Activated CD8-positive, alpha-beta memory T cell treated with anti-CD3 and anti-CD28 coated beads for 36 hours (primary cell): Measurements from ENCODE around the gene FAM83C. TPM values are rescaled to one million over a fixed set of nuclear protein-coding genes. Genes with fewer than 3 reads are reported as not detected.
"Not testable (repeated sequence)": the region's sequence is repeated elsewhere in the genome, so short reads cannot be mapped to it uniquely, and the experiment has no call there.

Experiments used
- CTCF ChIA-PET: fragments of 350-600 bp; sonication (Branson Sonifier 250); formaldehyde crosslinking; loops from one replicate; lab custom pipeline; 2021; ENCODE audit warnings: antibody characterized with exemption; lab: Charles Lee
- POLR2A ChIA-PET: fragments of 350-600 bp; sonication (Branson Sonifier 250); formaldehyde crosslinking; loops from one replicate; lab custom pipeline; 2021; ENCODE audit warnings: antibody characterized with exemption; lab: Charles Lee
- total RNA-seq, 2 experiments: library from RNA; stranded (reverse); gene quantifications; one replicate each; pipeline ENCODE4 v1.2.3, GENCODE V29; 2021

FAM83C gene
- total RNA-seq, 2 experiments from 2014 or later = not detected

DNA sequence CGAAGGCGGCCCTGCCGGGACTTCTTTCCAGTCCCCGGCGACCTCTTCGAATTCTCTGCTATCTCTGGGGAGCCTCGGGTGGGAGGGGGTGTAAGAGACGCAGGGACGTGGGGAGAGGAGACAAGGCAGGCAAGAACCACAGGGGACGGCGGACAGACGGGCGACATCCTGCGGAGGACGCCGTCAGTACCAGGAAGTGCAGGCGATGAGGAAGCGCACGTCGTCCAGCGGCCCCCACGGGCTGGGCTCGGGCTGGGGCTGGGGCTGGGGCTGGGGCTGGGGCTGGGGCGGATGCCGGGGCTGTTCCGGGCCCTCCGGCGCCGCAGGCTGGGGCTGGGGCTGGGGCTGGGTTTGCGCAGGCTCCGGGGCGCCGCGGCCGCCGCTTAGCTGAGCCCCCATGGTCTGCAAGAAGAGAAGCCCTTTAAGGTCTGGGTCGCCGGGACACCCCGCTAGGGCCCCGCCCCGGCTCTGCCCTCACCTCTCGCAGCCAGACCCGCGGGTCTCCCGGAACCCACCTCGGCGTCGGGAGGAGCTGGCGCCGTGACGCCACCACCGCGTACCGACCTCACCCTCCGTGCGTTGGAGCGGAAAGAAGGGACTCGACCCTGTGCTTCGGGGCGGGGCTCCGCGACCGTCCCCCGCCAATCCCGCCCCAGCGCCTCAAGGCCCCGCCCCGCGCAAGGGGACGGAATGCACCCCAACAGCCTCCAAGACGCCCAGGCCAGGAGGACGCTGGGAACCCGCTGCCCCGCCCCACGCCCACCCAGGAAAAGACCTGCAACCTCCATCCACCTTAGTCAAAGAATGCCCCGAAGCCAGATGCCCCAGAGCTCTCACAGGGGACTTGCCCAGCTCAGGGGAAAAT lies 14.5 kb downstream of the FAM83C start, which contains the start of gene MMP24OS:
Gene MMP24OS (minus strand): TSS at position 592 of the 865 bp plus-strand sequence. CDS start 193 bp downstream, at position 399.
- POLR2A ChIA-PET = interaction anchor here (0.5 to 1.2 kb wide), 12 partner anchors 10 to 609 kb away, joined by 3 to 6 read pairs (median 4); partner anchors contain the start of gene EDEM2
- CTCF ChIA-PET = interaction anchor here (0.7 to 1.6 kb wide), 6 partner anchors 9 to 169 kb away, joined by 3 to 7 read pairs (median 4); no protein-coding TSS in a partner anchor

DNA sequence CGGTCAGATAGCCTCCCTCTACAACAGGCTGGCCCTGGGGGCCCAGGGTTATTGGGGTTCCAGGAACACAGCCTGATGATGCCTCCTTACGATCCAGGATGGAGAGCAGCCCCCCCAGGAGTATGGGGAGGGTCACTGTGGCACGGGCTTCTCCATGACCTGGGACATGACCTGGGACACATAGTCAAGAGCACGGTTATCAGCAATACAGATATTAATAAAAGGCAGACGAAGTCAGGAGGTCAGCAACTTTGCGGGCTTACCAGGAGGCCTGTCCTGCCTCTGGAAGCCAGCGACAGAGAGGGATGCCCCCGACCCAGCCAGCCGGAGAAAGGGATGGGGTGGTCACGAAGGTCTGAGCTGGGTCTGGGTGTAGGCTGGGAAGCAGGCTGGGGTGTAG lies 15.1 kb downstream of the FAM83C start:
- ChIA-PET CTCF (interaction anchor here (1.2 to 1.6 kb wide), 5 partner anchors 7 to 170 kb away, joined by 3 to 7 read pairs (median 4); partner anchors contain the start of gene EIF6), POLR2A (interaction anchor here (0.5 to 1.4 kb wide), 5 partner anchors 10 to 287 kb away, joined by 3 to 5 read pairs (median 4); partner anchors contain the start of gene EDEM2)

DNA sequence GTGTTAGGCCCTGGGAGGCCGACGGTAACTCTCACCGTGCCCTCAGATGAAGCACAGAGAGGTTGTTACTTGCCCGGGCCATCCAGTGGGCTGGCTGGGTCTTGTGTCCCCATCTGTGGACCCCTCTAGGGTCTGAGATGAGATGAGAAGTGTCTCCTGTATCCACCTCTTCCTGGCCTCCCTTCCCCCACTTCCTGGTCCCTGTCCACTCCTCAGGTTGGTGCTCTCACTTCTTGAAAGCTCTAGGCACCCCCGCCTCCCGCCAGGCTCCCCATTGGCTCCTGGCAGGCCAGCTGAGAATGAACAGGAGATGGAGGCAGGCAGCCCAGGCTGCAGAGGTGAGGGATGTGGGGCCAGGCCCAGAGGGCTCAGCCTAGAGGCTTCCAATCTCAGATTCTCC lies 15.8 kb downstream of the FAM83C start:
- CTCF ChIA-PET = interaction anchor here (1.2 to 1.4 kb wide), 3 partner anchors 8 to 171 kb away, joined by 3 to 4 read pairs (median 4); partner anchors contain the start of gene EIF6
- POLR2A ChIA-PET = interaction anchor here (1.4 kb wide), 1 partner anchor 29 kb away, joined by 3 read pairs; no protein-coding TSS in a partner anchor

DNA sequence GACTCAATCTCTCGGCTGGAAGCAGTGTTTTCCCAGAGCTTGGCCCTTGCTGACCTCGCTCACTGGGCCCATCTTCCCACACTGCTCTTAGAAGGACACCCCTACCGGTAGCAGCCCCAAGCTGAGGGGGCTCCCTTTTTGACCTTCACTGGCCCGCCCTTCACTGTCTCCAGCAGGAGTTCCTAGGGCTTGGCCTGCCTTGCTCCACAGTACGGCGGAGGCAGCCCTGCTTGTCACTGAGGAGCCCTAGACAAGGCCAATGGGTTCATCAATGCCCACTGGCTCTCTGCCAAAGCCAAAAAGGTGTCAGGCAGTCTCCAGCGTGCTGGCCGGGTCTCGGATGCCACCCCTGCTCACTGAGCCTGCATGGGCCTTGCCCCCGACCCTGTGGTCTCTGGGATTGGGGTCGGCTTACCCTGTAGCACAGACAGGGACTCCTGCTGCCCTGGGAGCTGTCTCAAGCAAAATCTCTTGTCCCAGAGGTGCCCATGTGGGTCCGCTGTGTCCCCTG lies 16.4 kb downstream of the FAM83C start:
- POLR2A ChIA-PET = interaction anchor here (1.4 kb wide), 1 partner anchor 30 kb away, joined by 3 read pairs; no protein-coding TSS in a partner anchor
- CTCF ChIA-PET = interaction anchor here (1.4 to 2.0 kb wide), 3 partner anchors 9 to 171 kb away, joined by 4 to 6 read pairs (median 4); partner anchors contain the start of gene EIF6

DNA sequence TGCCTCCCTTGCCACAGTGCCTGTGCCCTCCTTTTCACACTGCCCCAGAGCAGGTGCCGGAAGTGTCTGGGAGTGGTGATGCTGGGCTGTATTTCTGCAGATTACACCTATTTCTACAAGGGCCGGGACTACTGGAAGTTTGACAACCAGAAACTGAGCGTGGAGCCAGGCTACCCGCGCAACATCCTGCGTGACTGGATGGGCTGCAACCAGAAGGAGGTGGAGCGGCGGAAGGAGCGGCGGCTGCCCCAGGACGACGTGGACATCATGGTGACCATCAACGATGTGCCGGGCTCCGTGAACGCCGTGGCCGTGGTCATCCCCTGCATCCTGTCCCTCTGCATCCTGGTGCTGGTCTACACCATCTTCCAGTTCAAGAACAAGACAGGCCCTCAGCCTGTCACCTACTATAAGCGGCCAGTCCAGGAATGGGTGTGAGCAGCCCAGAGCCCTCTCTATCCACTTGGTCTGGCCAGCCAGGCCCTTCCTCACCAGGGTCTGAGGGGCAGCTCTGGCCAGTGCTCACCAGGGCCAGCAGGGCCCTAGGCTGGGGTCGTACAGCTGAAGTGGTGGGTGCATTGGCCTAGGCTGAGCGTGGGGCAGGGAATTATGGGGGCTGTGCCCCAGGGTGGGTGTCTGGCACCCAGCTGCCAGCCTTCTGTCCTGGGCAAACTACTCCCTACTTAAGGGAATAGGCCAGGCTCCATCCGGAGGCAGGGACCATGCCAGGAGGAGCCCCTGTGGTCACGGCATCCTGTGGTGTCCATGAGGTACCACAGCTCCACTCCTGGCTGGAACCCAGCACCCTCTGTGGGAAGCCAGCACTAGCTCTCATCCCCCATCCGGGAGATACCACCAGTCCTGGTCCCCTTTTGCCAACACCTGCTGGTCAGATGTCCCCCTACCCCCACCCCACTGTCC lies 17.8 kb downstream of the FAM83C start:
- ChIA-PET POLR2A (interaction anchor here (0.6 kb wide), 1 partner anchor 10 kb away, joined by 3 read pairs; the partner anchor contains the start of gene EIF6), CTCF (interaction anchor here (2.0 kb wide), 2 partner anchors 10 to 29 kb away, joined by 5 to 6 read pairs; partner anchors contain the start of gene EIF6)

DNA sequence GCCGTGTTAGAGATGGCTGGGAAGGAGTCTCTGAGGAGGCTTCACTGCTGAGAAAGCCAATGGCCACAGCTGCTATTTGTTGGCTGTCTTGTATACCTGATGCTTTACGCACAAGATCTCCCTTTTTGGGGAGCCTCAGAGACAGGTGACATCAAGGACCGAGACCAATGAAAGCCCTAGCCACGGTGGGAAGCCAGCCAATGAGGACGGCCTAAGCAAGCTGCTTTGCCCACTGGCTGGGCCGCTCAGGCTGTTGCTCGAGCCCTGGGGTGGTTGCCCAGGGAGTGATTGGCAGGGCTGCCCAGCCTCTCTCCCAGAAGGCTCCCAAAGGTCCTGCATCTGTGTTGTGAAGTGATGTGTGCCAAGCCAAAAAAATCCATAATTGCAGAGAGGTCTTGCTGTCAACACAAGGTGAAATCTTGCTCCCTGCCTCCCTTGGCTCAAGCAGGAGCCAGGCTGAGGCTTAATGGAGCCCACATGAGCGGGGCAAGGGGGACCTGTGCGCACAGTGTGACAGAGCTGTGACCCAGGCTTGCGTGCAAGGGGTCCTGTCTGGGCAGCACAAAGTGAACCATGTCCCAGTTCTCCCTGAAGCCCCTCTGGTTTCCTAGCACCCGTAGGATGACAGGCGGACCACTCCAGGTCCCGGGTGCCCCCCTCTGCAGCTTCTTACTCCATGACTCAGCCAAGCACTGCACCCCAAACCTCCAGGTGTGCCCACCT lies 18.6 kb downstream of the FAM83C start:
- ChIA-PET POLR2A (no interaction called here), CTCF (interaction anchor here (0.7 to 2.0 kb wide), 3 partner anchors 11 to 31 kb away, joined by 3 to 6 read pairs (median 5); partner anchors contain the start of gene EIF6)

DNA sequence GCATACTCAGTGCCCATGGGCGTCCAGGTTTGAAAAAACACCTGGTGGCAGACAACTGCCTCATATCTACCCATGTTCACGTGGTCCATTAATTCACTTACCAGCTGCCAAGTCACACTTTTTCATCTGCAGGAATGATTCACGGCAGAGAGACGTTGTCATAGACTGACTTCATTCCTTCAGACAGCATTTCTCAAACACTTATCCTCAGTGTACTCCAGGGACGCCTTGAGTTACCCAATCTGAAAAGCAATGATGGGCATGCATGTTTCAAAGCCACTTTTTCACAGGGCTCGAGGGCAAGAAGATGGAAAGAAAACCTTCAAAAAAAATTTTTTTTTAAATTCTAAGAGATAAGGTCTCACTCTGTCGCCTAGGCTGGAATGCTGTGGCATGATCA lies 20.3 kb downstream of the FAM83C start:
- ChIA-PET POLR2A (no interaction called here), CTCF (interaction anchor here (1.3 kb wide), 1 partner anchor 176 kb away, joined by 3 read pairs; no protein-coding TSS in a partner anchor)

DNA sequence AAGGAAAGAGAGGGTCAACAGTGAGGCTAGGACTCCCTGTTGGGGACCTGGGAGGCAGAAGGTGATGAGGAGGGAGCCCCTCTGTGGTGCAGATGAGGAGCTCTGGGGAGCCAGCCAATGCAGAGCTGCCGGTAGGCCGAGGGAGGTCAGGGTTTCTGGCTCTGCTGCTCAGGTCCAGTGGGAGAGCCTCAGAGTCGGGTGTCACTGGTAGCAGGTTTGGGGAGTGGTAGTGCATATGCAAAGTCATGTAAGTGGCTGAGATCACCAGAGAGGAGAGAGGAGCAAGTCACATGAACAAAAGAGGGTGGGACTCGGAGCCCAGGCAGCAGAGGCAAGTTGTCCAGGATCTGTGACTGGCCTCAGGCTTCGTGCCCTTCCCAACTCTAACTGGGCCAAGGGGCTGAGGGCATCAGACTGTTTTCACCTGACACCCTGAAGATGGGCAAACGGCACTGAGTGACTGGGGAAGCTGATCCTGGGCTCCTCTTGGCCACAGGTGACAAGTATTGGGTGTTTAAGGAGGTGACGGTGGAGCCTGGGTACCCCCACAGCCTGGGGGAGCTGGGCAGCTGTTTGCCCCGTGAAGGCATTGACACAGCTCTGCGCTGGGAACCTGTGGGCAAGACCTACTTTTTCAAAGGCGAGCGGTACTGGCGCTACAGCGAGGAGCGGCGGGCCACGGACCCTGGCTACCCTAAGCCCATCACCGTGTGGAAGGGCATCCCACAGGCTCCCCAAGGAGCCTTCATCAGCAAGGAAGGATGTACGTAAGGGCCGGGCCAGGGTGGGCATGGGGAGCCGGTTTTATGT lies 20.9 kb downstream of the FAM83C start:
- CTCF ChIA-PET = no interaction called here
- POLR2A ChIA-PET = no interaction called here

DNA sequence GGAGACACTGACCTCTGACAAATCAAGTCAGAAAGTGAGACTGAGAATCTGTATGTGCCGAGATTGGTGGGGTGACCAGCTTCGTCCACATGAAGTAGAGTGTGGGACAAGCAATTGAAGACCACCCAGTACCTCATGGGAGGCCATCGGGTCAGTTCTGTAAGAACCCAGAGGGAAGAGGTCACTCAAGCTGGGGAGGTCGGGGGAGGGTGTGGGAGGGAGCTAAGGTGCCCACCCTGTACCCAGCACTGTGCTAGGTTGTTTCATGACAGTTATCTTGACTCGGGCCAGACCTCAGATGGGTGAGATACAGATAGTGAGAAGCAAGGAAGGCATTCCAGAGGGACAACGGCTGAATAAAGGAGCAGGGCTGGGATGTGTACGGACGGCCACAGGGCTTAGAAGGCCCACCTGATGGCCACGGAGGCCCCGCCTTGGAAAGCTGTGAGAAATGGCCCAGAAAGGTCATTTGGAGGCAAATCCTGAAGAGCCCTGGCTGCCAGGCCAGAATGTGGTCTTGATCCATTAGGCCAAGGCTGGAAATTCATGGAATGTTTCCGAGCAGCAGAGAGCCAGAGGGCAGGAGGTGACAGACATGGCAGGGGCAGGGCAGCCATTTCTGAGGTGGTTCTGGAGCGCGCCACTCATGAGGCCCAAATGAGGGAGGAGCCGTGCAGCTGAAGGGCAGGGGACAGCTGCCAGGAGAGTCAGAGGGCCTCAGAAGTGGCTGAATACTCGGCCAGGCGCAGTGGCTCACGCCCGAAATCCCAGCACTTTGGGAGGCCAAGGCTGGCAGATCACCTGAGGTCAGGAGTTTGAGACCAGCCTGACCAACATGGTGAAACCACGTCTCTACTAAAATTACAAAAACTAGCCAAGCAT lies 22.0 kb downstream of the FAM83C start:
- ChIA-PET CTCF (interaction anchor here (0.8 to 1.4 kb wide), 2 partner anchors 7 to 14 kb away, joined by 6 to 7 read pairs; partner anchors contain the start of gene MMP24OS), POLR2A (no interaction called here)

DNA sequence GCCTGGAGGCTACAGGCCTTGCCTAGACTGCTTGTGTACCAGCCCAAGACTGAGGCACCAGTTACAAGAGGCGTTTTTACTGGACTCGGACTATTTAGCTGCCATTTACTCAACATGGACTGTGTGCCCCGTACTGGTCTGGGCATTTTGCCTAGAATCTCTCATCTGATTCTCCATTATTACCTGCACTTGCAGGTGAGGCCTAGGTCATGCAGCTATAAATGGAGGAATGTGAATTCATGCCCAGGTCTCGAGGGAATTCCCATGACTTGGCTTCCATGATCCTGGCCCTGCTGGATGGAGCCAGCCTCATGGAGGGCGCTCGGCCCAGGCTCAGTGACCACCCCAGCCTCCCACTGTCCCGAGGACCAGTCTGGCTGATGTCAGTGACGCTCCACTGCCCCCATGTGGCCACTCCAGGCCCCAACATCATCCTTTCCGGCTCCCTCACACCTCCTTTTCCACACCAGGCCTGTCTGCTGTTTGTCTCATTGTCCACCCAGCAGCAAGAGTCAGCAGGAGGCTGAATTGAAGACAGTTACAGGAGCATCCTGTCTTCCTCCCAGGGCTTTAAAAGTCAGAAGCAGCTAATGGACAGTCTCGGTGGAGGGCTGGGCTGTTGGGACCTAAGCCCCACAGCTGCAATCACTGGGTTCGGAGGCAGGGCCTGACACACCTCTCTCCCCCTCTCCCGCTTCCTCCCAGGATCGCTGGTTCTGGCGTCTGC lies 23.0 kb downstream of the FAM83C start:
- ChIA-PET POLR2A (no interaction called here), CTCF (interaction anchor here (0.6 to 1.7 kb wide), 8 partner anchors 8 to 502 kb away, joined by 3 to 7 read pairs (median 4); partner anchors contain the start of gene MMP24OS)

DNA sequence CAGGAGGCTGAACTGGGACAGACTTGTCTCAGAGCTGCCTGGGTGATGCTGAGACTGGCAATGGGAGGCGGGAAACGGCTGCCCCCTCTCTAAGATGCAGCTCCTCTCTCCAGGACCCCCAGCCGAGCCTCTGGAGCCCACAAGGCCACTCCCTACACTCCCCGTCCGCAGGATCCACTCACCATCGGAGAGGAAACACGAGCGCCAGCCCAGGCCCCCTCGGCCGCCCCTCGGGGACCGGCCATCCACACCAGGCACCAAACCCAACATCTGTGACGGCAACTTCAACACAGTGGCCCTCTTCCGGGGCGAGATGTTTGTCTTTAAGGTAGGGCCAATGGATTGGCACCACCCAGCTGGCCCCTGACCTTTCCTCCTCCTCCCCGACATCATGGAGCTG lies 25.1 kb downstream of the FAM83C start:
- POLR2A ChIA-PET = no interaction called here
- CTCF ChIA-PET = no interaction called here

DNA sequence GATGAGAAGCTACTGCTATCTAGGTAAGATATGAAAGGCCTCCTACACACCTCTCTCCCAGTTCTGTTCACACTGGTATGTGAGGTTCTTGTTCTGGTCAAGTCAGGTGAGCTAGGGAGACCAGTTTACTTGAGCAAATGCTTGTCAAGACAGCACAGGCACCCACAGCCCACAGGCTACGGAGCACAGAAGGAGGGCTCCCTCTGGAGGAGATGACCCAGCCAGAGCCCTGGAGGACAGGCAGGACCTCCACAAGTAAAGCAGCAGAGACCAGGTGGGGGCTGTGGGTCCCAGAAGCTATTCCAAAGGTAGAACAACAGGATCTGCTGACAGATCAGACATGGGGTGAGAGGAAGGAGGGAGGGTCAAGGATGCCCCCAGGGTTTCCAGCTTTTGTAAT lies 27.5 kb downstream of the FAM83C start:
- CTCF ChIA-PET = interaction anchor here (0.6 to 1.3 kb wide), 2 partner anchors 120 to 190 kb away, joined by 3 to 4 read pairs; no protein-coding TSS in a partner anchor
- POLR2A ChIA-PET = no interaction called here

DNA sequence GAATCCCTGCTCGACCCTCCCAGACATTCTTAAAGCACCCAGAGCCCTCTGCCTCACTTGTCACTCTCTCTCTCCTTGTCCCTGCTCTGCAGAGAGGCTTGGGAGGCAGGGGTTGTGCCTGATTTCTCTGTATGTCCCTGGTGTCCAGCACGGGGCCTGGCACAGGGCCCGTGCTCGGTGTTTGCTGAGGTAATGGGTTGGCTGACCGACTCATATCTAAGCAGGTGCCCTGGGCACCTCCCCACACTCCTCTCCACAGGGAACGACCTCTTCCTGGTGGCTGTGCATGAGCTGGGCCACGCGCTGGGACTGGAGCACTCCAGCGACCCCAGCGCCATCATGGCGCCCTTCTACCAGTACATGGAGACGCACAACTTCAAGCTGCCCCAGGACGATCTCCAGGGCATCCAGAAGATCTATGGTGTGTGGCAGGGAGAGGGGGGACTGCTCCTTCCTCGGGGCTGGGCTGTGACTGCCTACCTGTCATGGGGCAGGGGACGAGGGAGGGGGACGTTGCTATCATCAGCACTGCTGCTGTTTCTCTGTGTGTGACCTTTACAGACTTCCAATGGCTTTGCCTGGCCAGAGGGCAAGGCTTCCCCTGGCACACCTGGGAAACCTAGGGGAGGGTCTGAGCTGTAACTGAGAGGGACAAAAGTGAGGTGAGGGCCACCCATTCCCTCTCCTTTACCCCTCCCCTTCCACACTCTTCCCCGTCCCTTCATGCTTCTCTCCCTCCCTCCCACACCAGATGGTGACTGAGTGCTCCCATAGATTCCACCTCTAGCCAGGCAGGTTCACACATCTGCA lies 28.5 kb downstream of the FAM83C start:
- POLR2A ChIA-PET = no interaction called here

DNA sequence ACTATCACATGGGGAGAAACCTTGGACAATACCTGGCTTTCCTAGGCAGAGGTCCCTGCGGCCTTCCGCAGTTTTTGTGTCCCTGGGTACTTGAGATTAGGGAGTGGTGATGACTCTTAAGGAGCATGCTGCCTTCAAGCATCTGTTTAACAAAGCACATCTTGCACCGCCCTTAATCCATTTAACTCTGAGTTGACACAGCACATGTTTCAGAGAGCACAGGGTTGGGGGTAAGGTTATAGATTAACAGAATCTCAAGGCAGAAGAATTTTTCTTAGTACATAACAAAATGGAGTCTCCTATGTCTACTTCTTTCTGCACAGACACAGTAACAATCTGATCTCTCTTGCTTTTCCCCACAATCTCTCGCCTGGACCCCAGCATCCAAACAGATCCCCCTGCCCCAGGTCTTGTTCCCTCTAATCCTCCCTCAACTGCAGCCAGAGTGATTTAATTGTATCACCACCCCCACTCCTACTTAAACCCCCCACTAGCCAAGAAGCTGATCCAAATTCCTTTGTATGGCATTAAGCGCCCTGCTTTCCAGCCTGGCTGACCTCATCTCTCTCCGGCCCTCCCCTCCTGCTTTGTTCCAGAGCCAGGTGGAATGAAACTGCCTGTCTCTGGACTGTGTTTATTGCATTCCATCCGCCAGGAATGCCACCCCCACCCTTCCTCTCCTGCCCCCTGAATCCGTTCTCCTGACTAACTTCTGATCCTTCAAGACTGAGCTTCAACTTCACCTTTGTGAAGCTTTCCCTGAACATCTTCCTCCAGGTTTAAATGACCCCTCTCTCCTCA lies 29.3 kb downstream of the FAM83C start:
- POLR2A ChIA-PET, CTCF ChIA-PET: not testable (repeated sequence)

More for the DNA sequence above, 28.5 kb downstream of the FAM83C start:
- CTCF ChIA-PET = interaction anchor here (1.3 kb wide), 1 partner anchor 119 kb away, joined by 3 read pairs; no protein-coding TSS in a partner anchor
